Right renal pelvis (tissue), 4 donors: ENCODE measurements around the gene SMYD4. TPM values are rescaled to one million over a fixed set of nuclear protein-coding genes. Genes with fewer than 3 reads are reported as not detected.
"Not testable (repeated sequence)": the region's sequence is repeated elsewhere in the genome, so short reads cannot be mapped to it uniquely, and the experiment has no call there.

Experiments
- DNase-seq, 4 donors: peaks; one replicate each; pipeline ENCODE4 v3.0.0-alpha.2; 2013; ENCODE audit warnings: low read depth in 4 of 4, low spot score in 3 of 4, missing footprints in 1 of 4
- polyA plus RNA-seq, 4 donors: library from polyadenylated mRNA; unstranded; fragments of 120-200 nt; gene quantifications; one replicate each; pipeline ENCODE4 v1.2.1, GENCODE V29; 2013; ENCODE audit not compliant: insufficient read length in 4 of 4

Gene SMYD4
- polyA plus RNA-seq, 4 donors = 12.6 to 17.7 (median 13.6) TPM

- DNase-seq = no peak
Observed at GRCh38 chr17:1758807-1759206, 70.9 kb downstream of the SMYD4 start.

- DNase-seq = no peak
Observed at GRCh38 chr17:1755827-1756262, 73.9 kb downstream of the SMYD4 start.

- no peak for DNase-seq
Observed at GRCh38 chr17:1755252-1755826, 74.4 kb downstream of the SMYD4 start.

- DNase-seq = no peak
Observed at GRCh38 chr17:1754430-1755112, 75.1 kb downstream of the SMYD4 start.

- DNase-seq = no peak
Observed at GRCh38 chr17:1753767-1754429, 75.8 kb downstream of the SMYD4 start.

DNA sequence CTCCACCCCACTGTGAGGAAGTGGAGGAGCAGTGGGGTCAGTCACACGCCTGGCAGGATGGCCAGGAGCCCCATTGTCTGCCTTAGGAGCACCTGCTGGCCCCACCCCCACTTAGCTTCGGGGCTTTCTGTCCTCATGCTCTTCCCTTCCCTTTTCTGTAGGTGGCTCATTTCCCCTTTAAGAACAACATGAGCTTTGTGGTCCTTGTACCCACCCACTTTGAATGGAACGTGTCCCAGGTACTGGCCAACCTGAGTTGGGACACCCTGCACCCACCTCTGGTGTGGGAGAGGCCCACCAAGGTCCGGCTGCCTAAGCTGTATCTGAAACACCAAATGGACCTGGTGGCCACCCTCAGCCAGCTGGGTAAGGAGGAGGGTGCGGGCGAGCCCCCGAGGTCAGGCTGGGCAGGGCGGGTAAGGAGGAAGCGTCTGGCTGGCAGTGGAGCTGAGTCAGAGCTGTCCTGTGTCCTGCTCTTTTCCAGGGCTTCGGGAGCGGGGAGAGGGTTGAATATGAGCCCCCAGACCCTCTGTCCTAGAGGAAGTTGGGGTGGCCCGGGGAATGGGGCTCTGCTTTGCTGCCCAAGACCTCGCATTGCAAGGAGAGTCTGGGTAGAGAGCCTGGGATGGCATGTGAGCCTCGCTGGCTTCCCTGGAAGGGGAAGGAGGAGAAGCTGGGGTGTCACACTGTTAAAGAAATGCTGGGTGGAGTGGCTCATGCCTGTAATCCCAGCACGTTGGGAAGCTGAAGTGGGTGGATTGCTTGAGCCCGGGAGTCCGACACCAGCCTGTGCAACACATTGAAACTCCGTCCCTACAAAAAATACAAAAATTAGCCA lies 77.1 kb downstream of the SMYD4 start:
- DNase-seq = no peak

GRCh38 chr17:1750628-1751027 lies 79.1 kb downstream of the SMYD4 start:
- DNase-seq = no peak

DNA sequence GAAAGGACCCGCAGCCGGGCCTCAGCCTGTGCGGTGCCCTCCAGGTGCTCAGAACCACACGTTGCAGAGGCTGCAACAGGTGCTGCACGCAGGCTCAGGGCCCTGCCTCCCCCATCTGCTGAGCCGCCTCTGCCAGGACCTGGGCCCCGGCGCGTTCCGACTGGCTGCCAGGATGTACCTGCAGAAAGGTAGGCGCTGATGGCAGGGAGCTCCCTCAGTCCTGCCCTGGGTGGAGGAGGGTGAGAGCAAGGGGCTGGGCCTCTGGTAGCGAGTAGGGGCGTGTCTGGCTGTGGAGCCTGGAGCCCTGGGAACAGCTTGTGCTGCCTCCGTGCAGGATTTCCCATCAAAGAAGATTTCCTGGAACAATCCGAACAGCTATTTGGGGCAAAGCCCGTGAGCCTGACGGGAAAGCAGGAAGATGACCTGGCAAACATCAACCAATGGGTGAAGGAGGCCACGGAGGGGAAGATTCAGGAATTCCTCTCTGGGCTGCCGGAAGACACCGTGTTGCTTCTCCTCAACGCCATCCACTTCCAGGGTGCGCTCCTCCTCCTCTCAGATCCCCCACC lies 82.6 kb downstream of the SMYD4 start:
- no peak for DNase-seq

GRCh38 chr17:1745513-1746020 lies 84.1 kb downstream of the SMYD4 start:
- DNase-seq = no peak

DNA sequence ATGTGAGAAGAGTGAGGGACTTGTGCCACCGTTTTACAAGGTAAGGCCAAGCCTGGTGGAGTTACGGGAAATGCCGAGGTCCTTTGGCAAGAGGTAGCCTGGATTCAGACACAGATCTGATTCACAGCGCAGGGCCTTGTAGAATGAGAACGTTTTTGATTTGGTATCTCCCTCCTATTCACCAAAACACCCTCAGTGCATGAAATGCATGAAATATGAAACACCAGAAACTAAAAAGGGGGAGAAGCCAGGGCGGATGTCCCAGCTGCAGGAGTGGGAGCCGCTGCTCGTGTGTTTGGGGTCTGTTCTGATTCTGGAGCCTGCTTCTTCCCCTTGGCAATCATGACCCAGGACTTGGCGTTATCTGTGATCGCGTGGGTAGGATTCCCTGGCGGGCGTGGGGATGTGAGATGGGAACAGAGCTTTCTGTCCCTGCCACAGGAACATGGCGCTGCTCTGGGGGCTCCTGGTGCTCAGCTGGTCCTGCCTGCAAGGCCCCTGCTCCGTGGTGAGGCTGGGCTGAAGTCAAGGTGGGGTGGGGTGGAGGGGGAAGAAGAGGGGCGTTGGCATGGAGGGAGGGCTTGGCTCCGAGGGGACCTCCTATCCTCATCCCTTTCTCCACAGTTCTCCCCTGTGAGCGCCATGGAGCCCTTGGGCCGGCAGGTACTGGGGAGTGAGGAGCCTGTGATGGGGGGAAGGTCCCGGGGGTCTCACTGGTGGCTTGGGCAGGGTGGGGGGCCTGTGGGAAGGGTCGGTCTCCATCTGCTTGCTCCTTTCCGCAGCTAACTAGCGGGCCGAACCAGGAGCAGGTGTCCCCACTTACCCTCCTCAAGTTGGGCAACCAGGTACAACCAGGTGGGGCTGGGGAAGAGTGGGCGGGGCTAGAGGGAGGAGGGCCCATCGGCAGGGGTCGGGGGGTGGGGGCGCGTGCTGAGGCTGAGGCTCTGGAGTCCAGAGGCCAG lies 84.9 kb downstream of the SMYD4 start:
- no peak for DNase-seq

- DNase-seq = no peak
Observed at GRCh38 chr17:1743088-1743439, 86.6 kb downstream of the SMYD4 start.

DNA sequence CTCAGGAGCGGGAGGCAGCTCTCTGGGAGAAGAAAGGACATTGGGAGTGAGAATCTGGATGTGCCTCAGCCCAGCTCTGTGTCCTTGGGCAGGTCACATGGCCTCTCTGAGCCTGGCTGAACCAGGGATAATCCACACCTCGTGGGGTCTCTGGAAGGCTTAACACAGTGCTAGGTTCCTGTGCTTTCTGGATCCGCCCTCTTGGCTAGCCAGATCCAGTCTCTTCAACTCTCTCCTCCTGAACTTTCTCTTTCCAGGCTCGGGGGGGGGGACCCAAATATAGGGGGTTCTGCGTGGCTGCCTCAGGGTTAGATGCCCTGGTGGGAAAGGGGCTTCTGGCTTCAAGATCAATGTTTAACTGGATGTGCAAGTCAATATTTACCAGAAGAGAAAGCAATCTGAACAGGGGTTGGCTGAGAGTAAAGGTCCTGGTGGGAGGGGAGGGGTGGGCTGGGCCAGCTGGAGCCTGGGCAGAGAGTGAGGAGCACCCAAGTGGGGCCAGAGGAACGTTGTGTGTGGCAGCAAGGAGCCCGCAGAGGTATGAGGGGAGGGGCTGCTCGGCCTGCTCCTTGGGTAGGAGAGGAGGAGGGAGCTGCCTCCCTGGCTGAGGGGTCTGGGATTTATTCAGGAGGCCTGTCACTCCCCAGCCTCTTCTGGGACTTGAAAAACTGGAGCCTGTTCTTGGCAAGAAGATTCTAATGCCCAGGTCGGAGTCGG lies 87.2 kb downstream of the SMYD4 start, which contains the start of gene SERPINF2:
Gene SERPINF2, plus strand, starts transcription at position 501 of the 717 bp plus-strand sequence. CDS start 2,125 bp downstream, outside the sequence.
- DNase-seq = peak in 3 of 4 donors; percentile 50 to 65 (median 64)

- not testable (repeated sequence) for DNase-seq
Observed at GRCh38 chr17:1741899-1742298, 87.8 kb downstream of the SMYD4 start.

- DNase-seq = no peak
Observed at GRCh38 chr17:1737531-1738291, 92.0 kb downstream of the SMYD4 start.

- DNase-seq = no peak
Observed at GRCh38 chr17:1736348-1737281, 93.1 kb downstream of the SMYD4 start.

DNA sequence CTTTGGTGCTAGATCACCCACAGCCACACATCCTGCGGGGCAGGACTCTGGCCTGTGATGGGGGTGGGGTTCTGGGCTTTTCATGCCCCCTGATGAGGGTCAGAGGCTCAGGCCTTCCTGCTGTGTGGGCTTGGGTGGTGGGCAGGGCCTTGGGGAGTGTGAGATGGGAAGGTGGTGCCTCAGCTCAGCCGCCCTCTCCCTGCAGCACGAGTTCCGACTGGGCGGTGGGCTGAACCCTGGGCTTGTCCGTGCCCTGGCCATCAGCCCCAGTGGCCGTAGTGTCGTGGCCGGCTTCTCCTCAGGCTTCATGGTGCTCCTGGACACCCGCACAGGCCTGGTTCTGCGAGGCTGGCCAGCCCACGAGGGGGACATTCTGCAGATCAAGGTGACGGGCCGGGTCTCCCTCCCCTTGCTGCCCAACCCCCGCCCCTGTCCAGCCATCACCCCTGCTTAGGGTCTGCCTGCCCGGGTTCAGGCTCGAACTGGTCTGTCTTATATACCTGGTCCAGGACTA lies 93.8 kb downstream of the SMYD4 start:
- DNase-seq = no peak

DNA sequence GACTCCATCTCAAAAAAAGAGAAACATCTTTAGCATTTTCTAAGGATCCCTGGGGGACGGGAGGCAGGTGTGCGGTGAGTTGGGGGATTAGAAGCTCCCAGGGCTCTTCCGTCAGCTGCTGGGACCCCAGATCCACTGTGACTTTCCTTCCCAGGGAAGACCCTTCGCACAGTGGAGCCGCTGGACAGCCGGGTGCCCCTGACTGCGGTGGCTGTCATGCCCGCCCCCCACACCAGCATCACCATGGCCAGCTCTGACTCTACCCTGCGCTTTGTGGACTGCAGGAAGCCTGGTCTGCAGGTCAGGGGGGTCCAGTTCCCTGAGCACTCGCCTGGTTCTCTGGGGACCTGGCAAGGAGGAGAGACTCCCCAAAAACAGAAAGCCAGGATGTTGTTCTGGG lies 94.3 kb downstream of the SMYD4 start:
- no peak for DNase-seq
